IMR-90 (cell line): Measurements from ENCODE around the gene SCYGR8. TPM values are rescaled to one million over a fixed set of nuclear protein-coding genes. Genes with fewer than 3 reads are reported as not detected.
A peak's percentile ranks its signal among the peaks of the same experiment; 100 is the strongest.

ENCODE experiments used
- ATAC-seq: fragments of 200-7000 bp; cut with Tn5 transposase; 2 replicates; pipeline ENCODE4 v1.9.1; 2020; ENCODE audit warnings: low read depth, mild to moderate bottlenecking, moderate library complexity
- BruUV-seq: library from RNA; stranded (reverse); fragments of 400-500 nt; replicated peaks from 2 replicates; lab custom pipeline; 2021; lab: Mats Ljungman, UMichigan
- CTCF ChIA-PET: fragments of 300-600 bp; formaldehyde crosslinking; extraction: SDS; loops from one replicate; lab custom pipeline; 2021; ENCODE audit warnings: antibody characterized with exemption; lab: Yijun Ruan, JAX
- POLR2A ChIA-PET: fragments of 300-600 bp; sonication (Branson Sonifier 250); formaldehyde crosslinking; loops from one replicate; lab custom pipeline; 2022; ENCODE audit warnings: antibody characterized with exemption; ENCODE audit not compliant: unreplicated experiment; lab: Charles Lee
- DNase-seq: peaks from one replicate; pipeline ENCODE4 v3.0.0; 2013
- H2AFZ ChIP-seq: replicated peaks from 2 replicates; pipeline ENCODE3; 2013; ENCODE audit warnings: low read length, mild to moderate bottlenecking; ENCODE audit not compliant: poor library complexity
- H2AK5ac ChIP-seq: 2 replicates; pipeline ENCODE4 v1.6.1; 2013; ENCODE audit warnings: low read depth, low read length, inconsistent platforms
- H2AK9ac ChIP-seq: replicated peaks from 2 replicates; pipeline ENCODE3; 2013; ENCODE audit warnings: mild to moderate bottlenecking, low read depth, low read length, moderate library complexity; ENCODE audit not compliant: poor library complexity
- H2BK120ac ChIP-seq: 2 replicates; pipeline ENCODE4 v1.6.1; 2013; ENCODE audit warnings: low read depth, low read length, inconsistent platforms
- H2BK15ac ChIP-seq: 3 replicates; pipeline ENCODE4 v1.6.1; 2013; ENCODE audit warnings: low read depth, low read length, inconsistent platforms
- H2BK20ac ChIP-seq: 2 replicates; pipeline ENCODE4 v1.6.1; 2013; ENCODE audit warnings: low read depth, mild to moderate bottlenecking, inconsistent platforms, low read length, moderate library complexity
- H2BK5ac ChIP-seq: 2 replicates; pipeline ENCODE4 v1.6.1; 2013; ENCODE audit warnings: mild to moderate bottlenecking, low read depth, low read length, inconsistent platforms; ENCODE audit not compliant: poor library complexity, severe bottlenecking
- H3K14ac ChIP-seq: replicated peaks from 2 replicates; pipeline ENCODE4 v1.6.1; 2013; ENCODE audit warnings: low read depth, low read length, inconsistent platforms
- H3K18ac ChIP-seq: 2 replicates; pipeline ENCODE4 v1.6.1; 2013; ENCODE audit warnings: low read depth, low read length, control low read depth
- H3K23ac ChIP-seq: 2 replicates; pipeline ENCODE4 v1.6.1; 2013; ENCODE audit warnings: low read depth, low read length, inconsistent platforms
- H3K27ac ChIP-seq: 2 replicates; pipeline ENCODE4 v1.5.1; 2013; ENCODE audit warnings: mild to moderate bottlenecking, control low read depth, low read length; ENCODE audit not compliant: insufficient read depth
- H3K27me3 ChIP-seq: 2 replicates; pipeline ENCODE4 v1.6.1; 2013; ENCODE audit warnings: low read length; ENCODE audit not compliant: control insufficient read depth, insufficient read depth
- H3K36me3 ChIP-seq: 2 replicates; pipeline ENCODE4 v1.6.1; 2013; ENCODE audit warnings: low read length, mixed read lengths; ENCODE audit not compliant: control insufficient read depth, insufficient read depth
- H3K4ac ChIP-seq: 2 replicates; pipeline ENCODE4 v1.6.1; 2013; ENCODE audit warnings: low read depth, low read length, inconsistent platforms
- H3K4me1 ChIP-seq: 2 replicates; pipeline ENCODE4 v1.6.1; 2013; ENCODE audit warnings: low read length, mixed read lengths; ENCODE audit not compliant: control insufficient read depth, insufficient read depth
- H3K4me2 ChIP-seq: 2 replicates; pipeline ENCODE4 v1.6.1; 2013; ENCODE audit warnings: low read depth, mild to moderate bottlenecking, control low read depth, low read length, moderate library complexity
- H3K4me3 ChIP-seq: 2 replicates; pipeline ENCODE4 v1.5.1; 2013; ENCODE audit warnings: low read depth, mild to moderate bottlenecking, control low read depth, low read length, moderate library complexity; ENCODE audit not compliant: insufficient read depth
- H3K56ac ChIP-seq: 2 replicates; pipeline ENCODE4 v1.6.1; 2013; ENCODE audit warnings: low read length, inconsistent platforms; ENCODE audit not compliant: insufficient read depth; ENCODE audit errors: extremely low read depth
- H3K79me1 ChIP-seq, 2 experiments: 2 replicates each; pipeline ENCODE4 v1.6.1; 2013; ENCODE audit warnings: low read length in 2 of 2, inconsistent platforms in 1 of 2, low read depth in 1 of 2
- H3K9ac ChIP-seq: 2 replicates; pipeline ENCODE4 v1.6.1; 2013; ENCODE audit warnings: low read depth, low read length, control low read depth
- H3K9me1 ChIP-seq: 2 replicates; pipeline ENCODE4 v1.6.1; 2013; ENCODE audit warnings: low read length, inconsistent platforms; ENCODE audit not compliant: insufficient read depth
- H3K9me3 ChIP-seq: 2 replicates; pipeline ENCODE4 v1.6.1; 2013; ENCODE audit warnings: low read length; ENCODE audit not compliant: control insufficient read depth, insufficient read depth
- H4K20me1 ChIP-seq: 2 replicates; pipeline ENCODE4 v1.6.1; 2013; ENCODE audit warnings: low read length, inconsistent platforms; ENCODE audit not compliant: insufficient read depth
- H4K5ac ChIP-seq: 2 replicates; pipeline ENCODE4 v1.6.1; 2013; ENCODE audit warnings: mild to moderate bottlenecking, low read depth, low read length, control low read depth
- H4K8ac ChIP-seq, 2 experiments: 2 replicates each; pipeline ENCODE4 v1.6.1; 2013; ENCODE audit warnings: low read depth in 2 of 2, low read length in 2 of 2, control low read depth in 1 of 2, inconsistent platforms in 1 of 2
- H4K91ac ChIP-seq: 2 replicates; pipeline ENCODE4 v1.6.1; 2013; ENCODE audit warnings: low read depth, low read length, inconsistent platforms; ENCODE audit not compliant: insufficient read depth
- CHD1 ChIP-seq: IDR thresholded peaks from 2 replicates; pipeline ENCODE4 v1.6.1; 2012; ENCODE audit warnings: low read depth, low read length, improper control_type of control experiment
- CTCF ChIP-seq: conservative IDR thresholded peaks from 2 replicates; pipeline ENCODE4 v1.5.1; 2012; ENCODE audit warnings: mild to moderate bottlenecking, low read depth, low read length, improper control_type of control experiment
- MAZ ChIP-seq: IDR thresholded peaks from 2 replicates; pipeline ENCODE4 v1.6.1; 2012; ENCODE audit warnings: low read depth, mild to moderate bottlenecking, low read length, improper control_type of control experiment, moderate library complexity, borderline replicate concordance
- MXI1 ChIP-seq: IDR thresholded peaks from 2 replicates; pipeline ENCODE4 v1.6.1; 2012; ENCODE audit warnings: low read depth, mild to moderate bottlenecking, low read length, moderate library complexity, borderline replicate concordance
- RAD21 ChIP-seq: IDR thresholded peaks from 2 replicates; pipeline ENCODE4 v1.6.1; 2012; ENCODE audit warnings: low read length, improper control_type of control experiment
- RCOR1 ChIP-seq: IDR thresholded peaks from 2 replicates; pipeline ENCODE4 v1.6.1; 2012; ENCODE audit warnings: mild to moderate bottlenecking, low read length, improper control_type of control experiment; ENCODE audit not compliant: insufficient replicate concordance
- RFX5 ChIP-seq: IDR thresholded peaks from 2 replicates; pipeline ENCODE4 v1.8.0; 2012; ENCODE audit warnings: low read depth, mild to moderate bottlenecking, low read length, moderate library complexity
- WGBS, 2 experiments: methylation state at CpG; one replicate each; pipeline versions ENCODE4 v1.1.5 to v1.1.7; 2013; ENCODE audit warnings: missing lambda C conversion rate in 2 of 2; ENCODE audit not compliant: insufficient read length in 1 of 2; ENCODE audit errors: extremely low coverage in 2 of 2; 5-methylcytosine and 5-hydroxymethylcytosine counted together
- dilution Hi-C: fragments of 300-500 bp; cut with HindIII; formaldehyde crosslinking; loops from one replicate; pipeline ENCODE4 v1.14.3; 2018; ENCODE audit warnings: low sequenced_read_pairs; ENCODE audit not compliant: unreplicated experiment
- in situ Hi-C: fragments of 300-500 bp; cut with MboI; formaldehyde crosslinking; loops from 3 replicates; pipeline ENCODE4 v1.14.3; 2019; ENCODE audit warnings: low sequenced_read_pairs, inconsistent platforms, mixed read lengths
- intact Hi-C: fragments of 100-400 bp; cut with micrococcal nuclease; formaldehyde crosslinking; loops from 2 replicates; pipeline ENCODE4 v1.10.0; 2022
- polyA plus RNA-seq, 3 experiments: library from polyadenylated mRNA; depleted of rRNA; stranded (reverse); fragments of >200 nt; gene quantifications; 2 replicates each; pipeline ENCODE4 v1.2.3, GENCODE V29; 2012; ENCODE audit warnings: low replicate concordance in 1 of 3
- total RNA-seq: library from RNA; depleted of rRNA; stranded (reverse); fragments of >200 nt; gene quantifications from 2 replicates; pipeline ENCODE4 v1.2.3, GENCODE V29; 2012
- TF ChIP-seq, protein P1 (sequence below): fragments of 150-350 bp; IDR thresholded peaks from 2 replicates; pipeline ENCODE4 v1.6.1; 2016; ENCODE audit warnings: low read depth, mild to moderate bottlenecking, low read length, moderate library complexity, borderline replicate concordance
- TF ChIP-seq, protein P2 (sequence below): fragments of 150-350 bp; IDR thresholded peaks from 2 replicates; pipeline ENCODE4 v1.6.1; 2017; ENCODE audit warnings: mild to moderate bottlenecking, antibody characterized with exemption, low read length, low read depth

Gene SCYGR8
- total and polyA plus RNA-seq, 2 of the 4 experiments (the other 2 are of a cell fraction): not detected

- H4K5ac ChIP-seq: no peak overlapping the region
- no peak overlapping the region for H3K27ac ChIP-seq
- no peaks in the 10 kb centered on the region for H3K4me1 ChIP-seq
- no peaks in the 10 kb centered on the region for H3K27me3 ChIP-seq
- no peak overlapping the region for H2AFZ ChIP-seq
- H3K4me2 ChIP-seq: no peak overlapping the region
- no peak overlapping the region for H2AK9ac ChIP-seq
- ChIA-PET POLR2A (no interaction called here), CTCF (no interaction called here)
- ATAC-seq: no peak
- no TSS peak for BruUV-seq
- intact Hi-C loops: no loop called here
- no peak overlapping the region for H4K91ac ChIP-seq
- no peak overlapping the region for H3K4me3 ChIP-seq
- no peak overlapping the region for H4K8ac ChIP-seq
- H3K79me1 ChIP-seq: no peaks in the 10 kb centered on the region
- H2AK5ac ChIP-seq: no peak overlapping the region
- H3K9me3 ChIP-seq: no peaks in the 10 kb centered on the region
- in situ Hi-C loops: loop anchor here (10.0 kb wide), 2 partner anchors 287 to 627 kb away; partner anchors contain the start of gene AGFG1
- H3K4ac ChIP-seq: no peak overlapping the region
- H3K9me1 ChIP-seq: no peaks in the 10 kb centered on the region
- H2BK120ac ChIP-seq: no peak overlapping the region
- H3K18ac ChIP-seq: no peak overlapping the region
- no peak overlapping the region for H2BK15ac ChIP-seq
- no CpG with 5 or more reads among the region's 6 CpGs for WGBS, 2 experiments
- H2BK20ac ChIP-seq: no peak overlapping the region
- peak; percentile 8 for DNase-seq
- TF ChIP-seq, protein P1, sequence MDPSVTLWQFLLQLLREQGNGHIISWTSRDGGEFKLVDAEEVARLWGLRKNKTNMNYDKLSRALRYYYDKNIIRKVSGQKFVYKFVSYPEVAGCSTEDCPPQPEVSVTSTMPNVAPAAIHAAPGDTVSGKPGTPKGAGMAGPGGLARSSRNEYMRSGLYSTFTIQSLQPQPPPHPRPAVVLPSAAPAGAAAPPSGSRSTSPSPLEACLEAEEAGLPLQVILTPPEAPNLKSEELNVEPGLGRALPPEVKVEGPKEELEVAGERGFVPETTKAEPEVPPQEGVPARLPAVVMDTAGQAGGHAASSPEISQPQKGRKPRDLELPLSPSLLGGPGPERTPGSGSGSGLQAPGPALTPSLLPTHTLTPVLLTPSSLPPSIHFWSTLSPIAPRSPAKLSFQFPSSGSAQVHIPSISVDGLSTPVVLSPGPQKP: no peak
- TF ChIP-seq MXI1: no peak
- no peak for TF ChIP-seq MAZ
- no peak for TF ChIP-seq CHD1
- no peak for TF ChIP-seq RAD21
- TF ChIP-seq RCOR1: no peak
- TF ChIP-seq, protein P2, sequence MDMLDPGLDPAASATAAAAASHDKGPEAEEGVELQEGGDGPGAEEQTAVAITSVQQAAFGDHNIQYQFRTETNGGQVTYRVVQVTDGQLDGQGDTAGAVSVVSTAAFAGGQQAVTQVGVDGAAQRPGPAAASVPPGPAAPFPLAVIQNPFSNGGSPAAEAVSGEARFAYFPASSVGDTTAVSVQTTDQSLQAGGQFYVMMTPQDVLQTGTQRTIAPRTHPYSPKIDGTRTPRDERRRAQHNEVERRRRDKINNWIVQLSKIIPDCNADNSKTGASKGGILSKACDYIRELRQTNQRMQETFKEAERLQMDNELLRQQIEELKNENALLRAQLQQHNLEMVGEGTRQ: no peak
- TF ChIP-seq RFX5: no peak
- TF ChIP-seq CTCF: no peak
- no peak overlapping the region for H3K14ac ChIP-seq
- H3K23ac ChIP-seq: no peak overlapping the region
- H3K36me3 ChIP-seq: no peaks in the 10 kb centered on the region
- H2BK5ac ChIP-seq: no peak overlapping the region
- no peak overlapping the region for H3K56ac ChIP-seq
- H4K20me1 ChIP-seq: no peaks in the 10 kb centered on the region
- dilution Hi-C loops: no loop called here
- no peak overlapping the region for H3K9ac ChIP-seq
Observed at GRCh38 chr2:227761740-227762476, 16.2 kb downstream of the SCYGR8 start.
